Mesendoderm (in vitro differentiated cells): Measurements from ENCODE around the gene HELZ.
"Not testable (repeated sequence)": the region's sequence is repeated elsewhere in the genome, so short reads cannot be mapped to it uniquely, and the experiment has no call there.

Experiments
- DNase-seq: peaks from one replicate; pipeline ENCODE4 v3.0.0; 2013
- H2AK5ac ChIP-seq: 2 replicates; pipeline ENCODE4 v1.6.1; 2013; ENCODE audit warnings: low read length, inconsistent platforms
- H2BK120ac ChIP-seq: 2 replicates; pipeline ENCODE4 v1.6.1; 2013; ENCODE audit warnings: low read depth, mild to moderate bottlenecking, low read length, moderate library complexity, mixed read lengths
- H2BK15ac ChIP-seq: replicated peaks from 2 replicates; pipeline ENCODE4 v1.6.1; 2013; ENCODE audit warnings: low read depth, mild to moderate bottlenecking, moderate library complexity
- H2BK5ac ChIP-seq: 2 replicates; pipeline ENCODE4 v1.6.1; 2013; ENCODE audit warnings: low read length, inconsistent platforms
- H3K18ac ChIP-seq: 2 replicates; pipeline ENCODE4 v1.6.1; 2013; ENCODE audit warnings: mild to moderate bottlenecking, low read length, mixed read lengths
- H3K23ac ChIP-seq: one replicate; pipeline ENCODE4 v1.6.1; 2013; ENCODE audit warnings: low read length
- H3K27ac ChIP-seq: 2 replicates; pipeline ENCODE4 v1.5.1; 2013; ENCODE audit warnings: low read depth, mild to moderate bottlenecking, inconsistent platforms, low read length, moderate library complexity
- H3K27me3 ChIP-seq: 2 replicates; pipeline ENCODE4 v1.6.1; 2013; ENCODE audit warnings: low read length, control low read depth, mild to moderate bottlenecking, inconsistent platforms; ENCODE audit not compliant: insufficient read depth, poor library complexity
- H3K36me3 ChIP-seq: 2 replicates; pipeline ENCODE4 v1.6.1; 2013; ENCODE audit warnings: low read length, inconsistent platforms; ENCODE audit not compliant: control insufficient read depth, insufficient read depth
- H3K4ac ChIP-seq: one replicate; pipeline ENCODE4 v1.6.1; 2013; ENCODE audit warnings: low read depth, mild to moderate bottlenecking, low read length, moderate library complexity
- H3K4me1 ChIP-seq: 2 replicates; pipeline ENCODE4 v1.6.1; 2013; ENCODE audit warnings: low read depth, low read length, inconsistent platforms; ENCODE audit not compliant: control insufficient read depth
- H3K4me2 ChIP-seq: 2 replicates; pipeline ENCODE4 v1.6.1; 2013; ENCODE audit warnings: low read length
- H3K4me3 ChIP-seq: 2 replicates; pipeline ENCODE4 v1.5.1; 2013; ENCODE audit warnings: mild to moderate bottlenecking, low read length
- H3K56ac ChIP-seq: one replicate; pipeline ENCODE4 v1.6.1; 2013; ENCODE audit warnings: low read length
- H3K79me1 ChIP-seq: 2 replicates; pipeline ENCODE4 v1.6.1; 2013; ENCODE audit warnings: low read length, inconsistent platforms
- H3K79me2 ChIP-seq: 2 replicates; pipeline ENCODE4 v1.6.1; 2013; ENCODE audit warnings: mild to moderate bottlenecking, low read length; ENCODE audit not compliant: control insufficient read depth, insufficient read depth
- H3K9ac ChIP-seq: 2 replicates; pipeline ENCODE4 v1.6.1; 2013; ENCODE audit warnings: low read length, inconsistent platforms
- H4K5ac ChIP-seq: one replicate; pipeline ENCODE4 v1.6.1; 2013; ENCODE audit warnings: low read length
- H4K8ac ChIP-seq: one replicate; pipeline ENCODE4 v1.6.1; 2013; ENCODE audit warnings: low read depth, mild to moderate bottlenecking, control low read depth, low read length, moderate library complexity
- WGBS: extraction: QIAGEN DNeasy Blood & Tissue Kit; methylation state at CpG from one replicate; pipeline ENCODE4 v1.1.7; 2013; ENCODE audit warnings: low lambda C conversion rate, missing lambda C conversion rate; ENCODE audit not compliant: insufficient coverage; ENCODE audit errors: extremely low coverage; 5-methylcytosine and 5-hydroxymethylcytosine counted together

Gene HELZ

GRCh38 chr17:67289181-67289876, 44.3 kb upstream of the HELZ start:
- Histone ChIP-seq H3K27me3 (no peaks in the 10 kb centered on the region), H3K4me1 (peaks cover 3% of the 10 kb centered on the region), H3K4me2 (no peak overlapping the region), H3K79me1 (no peaks in the 10 kb centered on the region), H3K4me3 (no peak overlapping the region), H3K79me2 (no peaks in the 10 kb centered on the region), H3K4ac (no peak overlapping the region), H3K18ac (no peak overlapping the region), H3K27ac (no peak overlapping the region), H2BK5ac (no peak overlapping the region), H2AK5ac (no peak overlapping the region), H4K8ac (no peak overlapping the region), H4K5ac (no peak overlapping the region), H2BK15ac (no peak overlapping the region), H3K36me3 (no peaks in the 10 kb centered on the region), H3K23ac (no peak overlapping the region), H3K56ac (peak overlapping the region; percentile 3), H2BK120ac (no peak overlapping the region), H3K9ac (no peak overlapping the region)
- WGBS = no CpG with 5 or more reads among the region's 14 CpGs
- no peak for DNase-seq

DNA sequence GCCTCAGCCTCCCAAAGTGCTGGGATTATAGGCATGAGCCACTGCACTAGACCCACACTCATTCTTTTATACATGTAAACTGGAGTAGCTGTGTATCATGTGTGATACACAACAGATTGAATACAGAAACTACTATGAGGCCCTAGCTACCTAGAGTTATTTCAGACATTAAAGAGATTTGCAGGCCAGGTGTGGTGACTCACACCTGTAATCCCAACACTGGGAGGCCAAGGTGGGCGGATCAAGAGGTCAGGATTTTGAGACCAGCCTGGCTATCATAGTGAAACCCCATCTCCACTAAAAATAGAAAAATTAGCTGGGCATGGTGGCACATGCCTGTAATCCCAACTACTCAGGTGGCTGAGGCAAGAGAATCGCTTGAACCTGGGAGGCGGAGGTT, 41.8 kb upstream of the HELZ start:
- not testable (repeated sequence) for H3K4me1 ChIP-seq, H2BK120ac ChIP-seq, H3K18ac ChIP-seq, H3K27me3 ChIP-seq, H3K23ac ChIP-seq, H3K4me2 ChIP-seq, H3K27ac ChIP-seq, H2BK15ac ChIP-seq, H2AK5ac ChIP-seq, H3K4ac ChIP-seq, H3K79me1 ChIP-seq, DNase-seq, H3K79me2 ChIP-seq, H4K8ac ChIP-seq, H2BK5ac ChIP-seq, H3K4me3 ChIP-seq, H3K36me3 ChIP-seq, H3K9ac ChIP-seq, H3K56ac ChIP-seq, H4K5ac ChIP-seq
- WGBS = no CpG with 5 or more reads among the region's 3 CpGs

DNA sequence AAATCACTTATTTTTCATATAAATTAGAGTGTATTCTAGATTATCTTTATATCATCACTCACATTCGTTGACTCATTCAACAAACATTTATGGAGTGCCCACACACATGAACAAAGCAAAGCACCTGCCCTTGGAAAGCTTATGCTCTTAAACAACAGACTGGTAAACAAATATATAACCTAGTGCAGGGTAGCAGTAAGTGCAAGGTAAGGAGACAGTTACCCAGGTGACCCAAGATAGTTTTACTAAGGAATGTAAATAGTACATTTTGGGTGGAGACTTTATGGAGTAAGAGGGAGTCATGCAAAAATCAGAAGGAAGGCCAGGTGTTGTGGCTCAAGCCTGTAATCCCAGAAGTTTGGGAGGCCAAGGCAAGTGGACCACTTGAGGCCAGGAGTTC, 40.4 kb upstream of the HELZ start:
- Histone ChIP-seq H4K5ac (no peak overlapping the region), H3K27ac (no peak overlapping the region), H3K4me2 (no peak overlapping the region), H3K36me3 (no peaks in the 10 kb centered on the region), H3K79me2 (no peaks in the 10 kb centered on the region), H2AK5ac (no peak overlapping the region), H2BK120ac (no peak overlapping the region), H4K8ac (no peak overlapping the region), H2BK15ac (no peak overlapping the region), H3K18ac (no peak overlapping the region), H3K4ac (no peak overlapping the region), H3K9ac (no peak overlapping the region), H3K27me3 (no peaks in the 10 kb centered on the region), H3K4me1 (peaks cover 5% of the 10 kb centered on the region), H2BK5ac (no peak overlapping the region), H3K79me1 (no peaks in the 10 kb centered on the region), H3K23ac (no peak overlapping the region), H3K56ac (no peak overlapping the region), H3K4me3 (no peak overlapping the region)
- no CpG with 5 or more reads among the region's 1 CpG for WGBS
- DNase-seq = peak; percentile 20

- no peak overlapping the region for H3K9ac ChIP-seq
- H3K56ac ChIP-seq = no peak overlapping the region
- no peak overlapping the region for H3K18ac ChIP-seq
- H4K8ac ChIP-seq = no peak overlapping the region
- H2BK5ac ChIP-seq = no peak overlapping the region
- no peak overlapping the region for H3K4me2 ChIP-seq
- DNase-seq = no peak
- H2BK15ac ChIP-seq = no peak overlapping the region
- no peak overlapping the region for H3K4ac ChIP-seq
- H2BK120ac ChIP-seq = no peak overlapping the region
- H3K79me1 ChIP-seq = no peaks in the 10 kb centered on the region
- H3K27me3 ChIP-seq = no peaks in the 10 kb centered on the region
- H2AK5ac ChIP-seq = no peak overlapping the region
- H3K23ac ChIP-seq = no peak overlapping the region
- no peak overlapping the region for H3K4me3 ChIP-seq
- WGBS = no CpG with 5 or more reads among the region's 5 CpGs
- peaks cover 5% of the 10 kb centered on the region for H3K4me1 ChIP-seq
- H3K27ac ChIP-seq = no peak overlapping the region
- H3K79me2 ChIP-seq = no peaks in the 10 kb centered on the region
- no peak overlapping the region for H4K5ac ChIP-seq
- H3K36me3 ChIP-seq = no peaks in the 10 kb centered on the region
These were observed 38.9 kb upstream of the HELZ start for GRCh38 chr17:67283731-67284516.

- Histone ChIP-seq H3K23ac (no peak overlapping the region), H3K9ac (no peak overlapping the region), H3K27ac (no peak overlapping the region), H3K27me3 (no peaks in the 10 kb centered on the region), H3K79me2 (no peaks in the 10 kb centered on the region), H3K79me1 (no peaks in the 10 kb centered on the region), H3K36me3 (no peaks in the 10 kb centered on the region), H3K18ac (no peak overlapping the region), H3K4me3 (no peak overlapping the region), H2BK15ac (no peak overlapping the region), H3K4ac (no peak overlapping the region), H3K4me2 (no peak overlapping the region), H3K4me1 (peaks cover 5% of the 10 kb centered on the region), H3K56ac (no peak overlapping the region), H2AK5ac (no peak overlapping the region), H2BK5ac (no peak overlapping the region), H4K5ac (no peak overlapping the region), H4K8ac (no peak overlapping the region), H2BK120ac (no peak overlapping the region)
- no CpG with 5 or more reads among the region's 8 CpGs for WGBS
- DNase-seq = peak; percentile 47
These were observed 36.7 kb upstream of the HELZ start for GRCh38 chr17:67281743-67282142.
